Skeletal muscle cell (primary cell): ENCODE measurements around the gene AJAP1.

Experiments
- DNase-seq: peaks from one replicate; pipeline ENCODE4 v3.0.0-alpha.2; 2010; ENCODE audit warnings: low read depth
- H3K4me3 ChIP-seq: 2 replicates; pipeline ENCODE4 v1.5.1; 2011; ENCODE audit warnings: low read depth, mild to moderate bottlenecking, control low read depth, low read length, moderate library complexity

The AJAP1 gene

GRCh38 chr1:4674676-4675075, 20.3 kb downstream of the AJAP1 start:
- no peak overlapping the region for H3K4me3 ChIP-seq
- DNase-seq, result no peak

- DNase-seq, result no peak
- H3K4me3 ChIP-seq, result no peak overlapping the region
These were observed 21.2 kb downstream of the AJAP1 start for GRCh38 chr1:4675454-4676186.

GRCh38 chr1:4676253-4676652, 21.8 kb downstream of the AJAP1 start:
- DNase-seq, result no peak

GRCh38 chr1:4677608-4678007, 23.2 kb downstream of the AJAP1 start:
- H3K4me3 ChIP-seq, result no peak overlapping the region
- DNase-seq, result no peak

More at GRCh38 chr1:4676253-4676652, 21.8 kb downstream of the AJAP1 start:
- no peak overlapping the region for H3K4me3 ChIP-seq

- H3K4me3 ChIP-seq, result no peak overlapping the region
- DNase-seq, result no peak
These were observed 23.8 kb downstream of the AJAP1 start for GRCh38 chr1:4678066-4678717.

GRCh38 chr1:4681026-4681425, 26.6 kb downstream of the AJAP1 start:
- no peak for DNase-seq
- H3K4me3 ChIP-seq, result no peak overlapping the region

- no peak for DNase-seq
- no peak overlapping the region for H3K4me3 ChIP-seq
These were observed 28.3 kb downstream of the AJAP1 start for GRCh38 chr1:4682607-4683220.

GRCh38 chr1:4684136-4684535, 29.7 kb downstream of the AJAP1 start:
- DNase-seq, result no peak
- no peak overlapping the region for H3K4me3 ChIP-seq

- DNase-seq, result no peak
- no peak overlapping the region for H3K4me3 ChIP-seq
These were observed 30.6 kb downstream of the AJAP1 start for GRCh38 chr1:4684864-4685522.

GRCh38 chr1:4685523-4685865, 31.1 kb downstream of the AJAP1 start:
- H3K4me3 ChIP-seq, result no peak overlapping the region
- no peak for DNase-seq

- no peak overlapping the region for H3K4me3 ChIP-seq
- DNase-seq, result no peak
These were observed 33.5 kb downstream of the AJAP1 start for GRCh38 chr1:4687943-4688342.

- DNase-seq, result no peak
- no peak overlapping the region for H3K4me3 ChIP-seq
These were observed 35.0 kb downstream of the AJAP1 start for GRCh38 chr1:4689271-4689935.

- no peak for DNase-seq
- no peak overlapping the region for H3K4me3 ChIP-seq
These were observed 35.7 kb downstream of the AJAP1 start for GRCh38 chr1:4689941-4690635.

- no peak for DNase-seq
- no peak overlapping the region for H3K4me3 ChIP-seq
These were observed 36.7 kb downstream of the AJAP1 start for GRCh38 chr1:4690951-4691675.

GRCh38 chr1:4691766-4692405, 37.5 kb downstream of the AJAP1 start:
- no peak overlapping the region for H3K4me3 ChIP-seq
- no peak for DNase-seq

- DNase-seq, result no peak
These were observed 38.0 kb downstream of the AJAP1 start for GRCh38 chr1:4692437-4692836.

GRCh38 chr1:4693331-4693730, 38.9 kb downstream of the AJAP1 start:
- H3K4me3 ChIP-seq, result no peak overlapping the region

More at GRCh38 chr1:4692437-4692836, 38.0 kb downstream of the AJAP1 start:
- H3K4me3 ChIP-seq, result no peak overlapping the region

GRCh38 chr1:4693891-4694290, 39.5 kb downstream of the AJAP1 start:
- DNase-seq, result no peak
- H3K4me3 ChIP-seq, result no peak overlapping the region

More at GRCh38 chr1:4693331-4693730, 38.9 kb downstream of the AJAP1 start:
- no peak for DNase-seq
